Measurements from ENCODE around the gene CD22. TPM values are rescaled to one million over a fixed set of nuclear protein-coding genes. Genes with fewer than 3 reads are reported as not detected.
A peak's percentile ranks its signal among the peaks of the same experiment; 100 is the strongest.

The CD22 gene
- total RNA-seq, 1 donor, result not detected

GRCh38 chr19:35291916-35292315 is 37.1 kb upstream of the CD22 start, which contains the start of gene MAG:
Gene MAG (plus strand): TSS chr19:35292161. CDS start chr19:35295409, 3,248 bp downstream.
- no peak for DNase-seq (ENCODE audit: insufficient read length, low spot score, missing footprints)
- H3K27ac ChIP-seq (ENCODE audit: low read depth, low read length), result no peak within 1 kb of the TSS
- H3K79me2 ChIP-seq (ENCODE audit: insufficient read depth, low read length), result no peaks in the 10 kb centered on the region
- H3K4me1 ChIP-seq (ENCODE audit: insufficient read depth, low read length), result no peaks in the 10 kb centered on the region
- no peaks in the 10 kb centered on the region for H3K36me3 ChIP-seq (ENCODE audit: insufficient read depth, low read length)
- H3K9me3 ChIP-seq (ENCODE audit: low read depth, low read length), result no peaks in the 10 kb centered on the region
- H3K4me2 ChIP-seq (ENCODE audit: insufficient read depth, low read length), result no peak within 1 kb of the TSS
- TF ChIP-seq, protein P1, sequence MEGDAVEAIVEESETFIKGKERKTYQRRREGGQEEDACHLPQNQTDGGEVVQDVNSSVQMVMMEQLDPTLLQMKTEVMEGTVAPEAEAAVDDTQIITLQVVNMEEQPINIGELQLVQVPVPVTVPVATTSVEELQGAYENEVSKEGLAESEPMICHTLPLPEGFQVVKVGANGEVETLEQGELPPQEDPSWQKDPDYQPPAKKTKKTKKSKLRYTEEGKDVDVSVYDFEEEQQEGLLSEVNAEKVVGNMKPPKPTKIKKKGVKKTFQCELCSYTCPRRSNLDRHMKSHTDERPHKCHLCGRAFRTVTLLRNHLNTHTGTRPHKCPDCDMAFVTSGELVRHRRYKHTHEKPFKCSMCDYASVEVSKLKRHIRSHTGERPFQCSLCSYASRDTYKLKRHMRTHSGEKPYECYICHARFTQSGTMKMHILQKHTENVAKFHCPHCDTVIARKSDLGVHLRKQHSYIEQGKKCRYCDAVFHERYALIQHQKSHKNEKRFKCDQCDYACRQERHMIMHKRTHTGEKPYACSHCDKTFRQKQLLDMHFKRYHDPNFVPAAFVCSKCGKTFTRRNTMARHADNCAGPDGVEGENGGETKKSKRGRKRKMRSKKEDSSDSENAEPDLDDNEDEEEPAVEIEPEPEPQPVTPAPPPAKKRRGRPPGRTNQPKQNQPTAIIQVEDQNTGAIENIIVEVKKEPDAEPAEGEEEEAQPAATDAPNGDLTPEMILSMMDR (IDR thresholded peaks at IDR 0.05; ENCODE audit: extremely low read depth, low read depth, low read length), result no peak
- H3K27me3 ChIP-seq (ENCODE audit: insufficient read depth, low read length), result peaks cover 31% of the 10 kb centered on the region
- H3K4me3 ChIP-seq (ENCODE audit: insufficient read depth, low read length), result no peak within 1 kb of the TSS
- H4K20me1 ChIP-seq (ENCODE audit: insufficient read depth, low read length), result no peaks in the 10 kb centered on the region
- H2AFZ ChIP-seq (ENCODE audit: low read length), result no peak within 1 kb of the TSS

DNA sequence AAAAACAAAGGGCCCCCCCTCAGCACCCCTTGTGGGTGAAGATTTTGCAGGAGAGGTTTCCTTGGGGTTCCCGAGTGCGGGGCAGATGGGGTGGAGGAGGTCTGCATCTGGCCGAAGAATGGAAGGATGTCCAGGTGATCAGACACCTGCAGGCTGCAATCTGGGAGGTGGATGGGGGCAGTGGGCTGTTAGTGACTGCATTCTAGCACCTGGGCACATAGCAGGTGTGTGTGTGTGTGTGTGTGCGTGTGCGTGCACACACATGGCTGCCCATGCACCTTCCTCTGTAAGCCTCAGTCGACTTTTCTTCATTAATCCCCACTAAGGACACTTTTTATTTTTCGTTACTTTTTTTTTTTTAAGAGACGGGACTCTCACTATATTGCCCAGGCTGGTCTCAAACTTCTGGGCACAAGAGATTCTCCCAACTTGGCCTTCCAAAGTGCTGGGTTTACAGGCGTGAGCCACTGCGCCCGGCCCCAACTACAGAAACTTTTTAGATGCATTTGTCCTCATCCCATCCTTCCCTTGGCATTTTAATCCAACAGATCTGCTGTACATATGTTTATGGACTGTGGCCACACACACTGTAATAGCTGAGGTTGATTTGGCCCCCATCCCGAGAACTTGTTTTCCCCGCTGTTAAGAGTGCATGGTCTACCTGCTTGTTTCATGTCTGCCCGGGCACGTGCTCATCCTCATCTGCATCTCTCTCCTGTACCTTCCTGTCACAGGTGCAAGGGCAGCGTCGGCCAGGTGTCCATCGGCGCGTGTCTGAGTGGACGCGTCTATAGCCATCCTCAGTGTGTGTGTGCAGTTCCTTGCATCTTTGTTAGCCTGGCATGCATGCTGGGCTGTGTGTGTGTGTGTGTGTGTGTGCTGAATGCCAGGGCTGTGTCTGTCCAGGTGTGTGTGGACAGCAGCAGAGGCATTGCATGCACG is 36.3 kb upstream of the CD22 start:
- Histone ChIP-seq H3K9me3 (ENCODE audit: low read depth, low read length) (no peaks in the 10 kb centered on the region), H2AFZ (ENCODE audit: low read length) (no peak overlapping the region), H3K79me2 (ENCODE audit: insufficient read depth, low read length) (no peaks in the 10 kb centered on the region), H3K27me3 (ENCODE audit: insufficient read depth, low read length) (peaks cover 31% of the 10 kb centered on the region), H3K36me3 (ENCODE audit: insufficient read depth, low read length) (no peaks in the 10 kb centered on the region), H4K20me1 (ENCODE audit: insufficient read depth, low read length) (no peaks in the 10 kb centered on the region), H3K27ac (ENCODE audit: low read depth, low read length) (no peak overlapping the region), H3K4me2 (ENCODE audit: insufficient read depth, low read length) (no peak overlapping the region), H3K4me1 (ENCODE audit: insufficient read depth, low read length) (no peaks in the 10 kb centered on the region), H3K4me3 (ENCODE audit: insufficient read depth, low read length) (no peak overlapping the region)
- TF ChIP-seq, protein P1 (IDR thresholded peaks at IDR 0.05; ENCODE audit: extremely low read depth, low read depth, low read length), result no peak
- peak; percentile 73 for DNase-seq (ENCODE audit: insufficient read length, low spot score, missing footprints)

GRCh38 chr19:35293363-35293739 is 35.6 kb upstream of the CD22 start:
- Histone ChIP-seq H3K4me1 (ENCODE audit: insufficient read depth, low read length) (no peaks in the 10 kb centered on the region), H3K27ac (ENCODE audit: low read depth, low read length) (no peak overlapping the region), H3K4me3 (ENCODE audit: insufficient read depth, low read length) (no peak overlapping the region), H4K20me1 (ENCODE audit: insufficient read depth, low read length) (no peaks in the 10 kb centered on the region), H3K4me2 (ENCODE audit: insufficient read depth, low read length) (no peak overlapping the region), H3K79me2 (ENCODE audit: insufficient read depth, low read length) (no peaks in the 10 kb centered on the region), H3K9me3 (ENCODE audit: low read depth, low read length) (no peaks in the 10 kb centered on the region), H3K27me3 (ENCODE audit: insufficient read depth, low read length) (peaks cover 30% of the 10 kb centered on the region), H2AFZ (ENCODE audit: low read length) (no peak overlapping the region), H3K36me3 (ENCODE audit: insufficient read depth, low read length) (no peaks in the 10 kb centered on the region)
- TF ChIP-seq, protein P1 (IDR thresholded peaks at IDR 0.05; ENCODE audit: extremely low read depth, low read depth, low read length), result no peak
- peak; percentile 80 for DNase-seq (ENCODE audit: insufficient read length, low spot score, missing footprints)

DNA sequence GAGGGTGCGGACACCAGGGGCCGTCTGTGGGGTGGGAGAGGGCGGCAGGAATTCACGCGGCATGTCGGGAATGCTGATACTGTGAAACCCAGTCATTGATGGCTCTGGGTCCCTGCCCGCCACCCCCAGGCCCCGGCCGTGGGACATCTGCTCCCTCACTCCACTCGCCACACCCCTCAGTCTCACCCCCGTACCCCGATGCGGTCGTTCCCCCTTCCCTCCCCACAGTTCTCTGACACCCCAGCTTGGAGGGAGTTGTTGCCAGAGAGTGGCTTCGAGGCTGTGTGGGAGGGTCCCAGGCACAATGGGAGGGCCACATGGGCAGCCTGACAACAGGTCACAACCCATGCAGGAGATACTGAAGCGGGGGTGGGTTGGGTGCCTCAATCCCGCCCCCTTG is 35.2 kb upstream of the CD22 start:
- Histone ChIP-seq H3K4me3 (ENCODE audit: insufficient read depth, low read length) (no peak overlapping the region), H2AFZ (ENCODE audit: low read length) (no peak overlapping the region), H3K27ac (ENCODE audit: low read depth, low read length) (no peak overlapping the region), H3K79me2 (ENCODE audit: insufficient read depth, low read length) (no peaks in the 10 kb centered on the region), H4K20me1 (ENCODE audit: insufficient read depth, low read length) (no peaks in the 10 kb centered on the region), H3K36me3 (ENCODE audit: insufficient read depth, low read length) (no peaks in the 10 kb centered on the region), H3K9me3 (ENCODE audit: low read depth, low read length) (no peaks in the 10 kb centered on the region), H3K27me3 (ENCODE audit: insufficient read depth, low read length) (peaks cover 25% of the 10 kb centered on the region), H3K4me1 (ENCODE audit: insufficient read depth, low read length) (no peaks in the 10 kb centered on the region), H3K4me2 (ENCODE audit: insufficient read depth, low read length) (no peak overlapping the region)
- TF ChIP-seq, protein P1 (IDR thresholded peaks at IDR 0.05; ENCODE audit: extremely low read depth, low read depth, low read length), result no peak
- DNase-seq (ENCODE audit: insufficient read length, low spot score, missing footprints), result peak; percentile 11
